Cardiac muscle cell (in vitro differentiated cells and primary cell): ENCODE results near the gene SLC7A14. TPM values are rescaled to one million over a fixed set of nuclear protein-coding genes. Genes with fewer than 3 reads are reported as not detected.
A peak's percentile ranks its signal among the peaks of the same experiment; 100 is the strongest.

Experiments
- DNase-seq, 2 donors: peaks; one replicate each; pipeline versions ENCODE4 v3.0.0 to v3.0.0-alpha.2; 2010 to 2017; ENCODE audit warnings: low read depth in 1 of 2, low spot score in 1 of 2
- H3K27ac ChIP-seq: fragments of 200-600 bp; sonication (generic); 2 replicates; pipeline ENCODE4 v1.5.1; 2016
- H3K27me3 ChIP-seq: fragments of 200-600 bp; sonication (generic); 2 replicates; pipeline ENCODE4 v1.6.0; 2016; ENCODE audit warnings: control low read depth
- H3K36me3 ChIP-seq: fragments of 200-600 bp; sonication (generic); 2 replicates; pipeline ENCODE4 v1.5.1; 2016; ENCODE audit warnings: control low read depth
- H3K4me1 ChIP-seq: fragments of 200-600 bp; sonication (generic); 2 replicates; pipeline ENCODE4 v1.8.1; 2017; ENCODE audit warnings: low read depth, mild to moderate bottlenecking, mixed run types
- H3K4me3 ChIP-seq: fragments of 200-600 bp; sonication (generic); 2 replicates; pipeline ENCODE4 v1.5.1; 2016; ENCODE audit warnings: mild to moderate bottlenecking
- H3K9me3 ChIP-seq: fragments of 200-600 bp; sonication (generic); 2 replicates; pipeline ENCODE4 v1.5.1; 2017; ENCODE audit warnings: low read depth, mild to moderate bottlenecking, control low read depth
- CTCF ChIP-seq: IDR thresholded peaks from 2 replicates; pipeline ENCODE4 v1.5.1; 2012; ENCODE audit warnings: low read depth, mild to moderate bottlenecking, low read length
- polyA plus RNA-seq: library from polyadenylated mRNA; unstranded; fragments of >200 nt; fragmentation: Nextera tagmentation; extraction: Ambion mirVana; gene quantifications from 2 replicates; pipeline ENCODE4 v1.2.1, GENCODE V29; 2016
- total RNA-seq: library from RNA; depleted of rRNA; stranded (reverse); fragments of >200 nt; gene quantifications from 2 replicates; pipeline ENCODE4 v1.2.3, GENCODE V29; 2016

The SLC7A14 gene
- total and polyA plus RNA-seq, 2 experiments from 2014 or later: not detected

GRCh38 chr3:170410428-170411029 lies 175.3 kb downstream of the SLC7A14 start:
- H3K9me3 ChIP-seq: no peaks in the 10 kb centered on the region
- no peaks in the 10 kb centered on the region for H3K36me3 ChIP-seq
- no peak overlapping the region for H3K27ac ChIP-seq
- peak; percentile 52 for TF ChIP-seq CTCF
- no peaks in the 10 kb centered on the region for H3K4me1 ChIP-seq
- no peaks in the 10 kb centered on the region for H3K27me3 ChIP-seq
- peak; percentile 12 to 47 for DNase-seq
- H3K4me3 ChIP-seq: no peak overlapping the region

Other genes with a start within 250 kb of the SLC7A14 start
- 27.9 and 42.8 TPM in 2 replicates for gene SKIL, start 228.4 kb downstream of the SLC7A14 start, total RNA-seq
- gene SKIL, start 228.4 kb downstream of the SLC7A14 start, polyA plus RNA-seq: 11.9 and 17.1 TPM in 2 replicates
- 0.09 and 0.35 TPM in 2 replicates for gene CLDN11, start 167.2 kb downstream of the SLC7A14 start, total RNA-seq
- gene CLDN11, start 167.2 kb downstream of the SLC7A14 start, polyA plus RNA-seq: 0.16 TPM in 1 of 2 replicates, not detected in the other